ENCODE results near the gene CBARP.
"Not testable (repeated sequence)": the region's sequence is repeated elsewhere in the genome, so short reads cannot be mapped to it uniquely, and the experiment has no call there.

- TF ChIP-seq EZH2 (IDR thresholded peaks at IDR 0.05); POLR2AphosphoS5 (IDR thresholded peaks at IDR 0.05; ENCODE audit: borderline replicate concordance, low read depth, low read length): not testable (repeated sequence)
These were observed 29.0 kb downstream of the CBARP start for GRCh38 chr19:1208830-1209229.
